Measurements from ENCODE around the gene SMIM30. TPM values are rescaled to one million over a fixed set of nuclear protein-coding genes. Genes with fewer than 3 reads are reported as not detected.
"Not testable (repeated sequence)": the region's sequence is repeated elsewhere in the genome, so short reads cannot be mapped to it uniquely, and the experiment has no call there.

SMIM30 gene
- total RNA-seq, 1 donor from 2014 or later = 117 TPM

DNA sequence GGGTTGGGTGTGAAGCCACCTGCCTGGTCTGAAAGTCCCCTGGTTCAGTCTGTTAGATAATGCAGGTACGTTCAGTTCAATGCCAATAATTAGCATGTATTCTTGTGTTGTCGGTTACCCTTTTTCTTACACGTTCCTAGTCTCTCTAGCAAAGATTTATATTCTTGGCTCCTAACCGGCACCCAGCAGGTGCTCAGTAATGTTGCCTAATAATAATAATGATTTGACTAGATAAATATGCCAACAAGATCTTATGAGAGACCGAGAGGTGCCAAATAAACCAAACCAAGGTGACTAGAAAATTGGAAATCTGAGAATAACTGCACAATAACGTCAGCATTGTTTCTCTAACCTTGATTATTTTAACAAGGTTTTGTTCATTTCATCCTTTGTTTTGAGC lies 1.1 kb upstream of the SMIM30 start:
- no peak for ATAC-seq
- intact Hi-C loops (cut with DNase I) = loop anchor here (5.0 to 10.0 kb wide), 2 partner anchors 182 to 325 kb away; partner anchors contain the start of gene TMEM168
- no peak for DNase-seq (ENCODE audit: missing footprints)

DNA sequence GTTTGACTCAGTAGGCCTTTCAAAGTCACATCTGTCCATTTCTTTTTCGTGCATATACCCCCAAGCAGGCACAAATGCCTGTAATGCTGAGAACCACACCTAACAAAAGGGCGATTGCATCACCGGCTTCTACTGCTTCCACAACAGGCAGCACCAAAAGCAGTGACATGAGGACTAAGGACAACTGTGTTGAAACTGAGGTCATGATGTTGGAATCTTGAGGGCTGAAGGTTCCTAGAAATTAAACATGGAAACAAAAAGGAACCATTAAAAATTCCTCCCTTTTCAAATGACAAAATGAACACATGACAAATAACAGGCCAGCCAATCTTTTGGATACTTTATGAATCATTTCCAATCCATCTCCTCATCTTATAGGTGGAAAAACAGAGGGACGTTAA lies 980 bp downstream of the SMIM30 start:
- not testable (repeated sequence) for ATAC-seq; DNase-seq (ENCODE audit: missing footprints)
- intact Hi-C loops (cut with DNase I) = loop anchor here (5.0 to 10.0 kb wide), 2 partner anchors 180 to 323 kb away; partner anchors contain the start of gene TMEM168

DNA sequence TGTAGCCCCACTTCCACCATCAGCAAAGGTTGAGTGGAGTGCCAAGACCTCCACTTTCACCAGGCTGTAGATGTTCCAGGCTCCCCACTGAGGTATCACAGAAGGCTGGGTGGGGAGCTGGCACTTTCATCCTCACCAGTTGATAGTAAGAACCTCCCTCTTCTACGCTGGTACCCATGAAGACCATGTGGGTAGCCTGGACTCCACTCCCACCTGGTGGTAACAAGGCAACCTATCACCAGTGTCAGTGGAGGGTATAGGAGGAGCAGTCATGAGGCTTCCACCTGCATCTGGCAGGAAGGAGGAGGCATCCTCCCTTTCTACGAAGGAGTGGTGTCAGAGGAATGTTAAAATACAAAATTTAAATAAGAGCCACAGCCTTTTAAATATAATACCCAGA lies 4.4 kb downstream of the SMIM30 start:
- no peak for ATAC-seq
- DNase-seq (ENCODE audit: missing footprints) = no peak
- intact Hi-C loops (cut with DNase I) = loop anchor here (5.0 to 10.0 kb wide), 2 partner anchors 97 to 319 kb away; partner anchors contain the start of gene TMEM168

DNA sequence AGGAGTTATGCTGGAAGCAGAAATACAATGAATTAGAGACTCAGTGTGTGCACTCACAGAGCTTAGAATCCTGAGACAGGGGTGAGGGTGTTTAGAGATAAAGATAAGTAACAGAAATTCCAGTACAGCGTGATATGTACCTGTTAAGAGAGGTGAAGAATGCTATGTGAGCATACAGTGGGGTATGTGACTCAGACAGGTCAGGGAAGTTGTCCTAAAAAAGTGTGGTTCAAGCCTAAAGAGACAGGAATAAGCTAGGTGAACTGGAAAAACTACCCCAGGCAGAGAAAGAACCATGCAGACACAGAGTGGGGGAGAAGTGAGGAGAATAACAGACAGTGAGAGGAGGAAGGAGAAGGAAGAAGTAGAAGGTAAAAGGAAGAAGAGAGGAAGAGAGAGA lies 8.6 kb downstream of the SMIM30 start:
- ATAC-seq = no peak
- intact Hi-C loops (cut with DNase I) = loop anchor here (5.0 to 10.0 kb wide), 2 partner anchors 92 to 315 kb away; partner anchors contain the start of gene TMEM168

DNA sequence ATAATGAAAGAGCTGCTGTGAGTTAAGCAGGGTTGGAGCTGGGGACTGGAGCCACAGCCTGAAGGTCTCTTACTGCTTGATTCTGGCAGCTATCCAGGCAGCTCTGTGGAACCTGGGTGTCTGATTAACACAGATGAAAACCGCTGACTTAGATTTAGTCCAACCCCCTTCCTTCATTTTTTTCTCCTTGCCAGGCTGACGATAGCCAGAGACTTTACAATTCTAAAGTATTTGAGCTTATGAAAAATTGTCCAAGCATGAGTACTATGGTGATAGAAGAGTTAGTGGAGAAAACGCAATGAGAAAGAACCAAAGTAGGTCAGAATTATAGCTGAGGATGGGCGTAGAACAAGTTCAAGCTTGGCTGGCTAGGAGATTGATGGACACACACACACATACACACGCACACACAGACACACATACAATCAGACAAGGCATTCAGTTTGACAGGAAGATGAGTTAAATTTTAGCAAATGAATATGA lies 18.2 kb downstream of the SMIM30 start:
- intact Hi-C loops (cut with DNase I) = no loop called here
- peak; percentile 82 for ATAC-seq
- no peak for DNase-seq (ENCODE audit: missing footprints)

More for the DNA sequence above, 8.6 kb downstream of the SMIM30 start:
- no peak for DNase-seq (ENCODE audit: missing footprints)

DNA sequence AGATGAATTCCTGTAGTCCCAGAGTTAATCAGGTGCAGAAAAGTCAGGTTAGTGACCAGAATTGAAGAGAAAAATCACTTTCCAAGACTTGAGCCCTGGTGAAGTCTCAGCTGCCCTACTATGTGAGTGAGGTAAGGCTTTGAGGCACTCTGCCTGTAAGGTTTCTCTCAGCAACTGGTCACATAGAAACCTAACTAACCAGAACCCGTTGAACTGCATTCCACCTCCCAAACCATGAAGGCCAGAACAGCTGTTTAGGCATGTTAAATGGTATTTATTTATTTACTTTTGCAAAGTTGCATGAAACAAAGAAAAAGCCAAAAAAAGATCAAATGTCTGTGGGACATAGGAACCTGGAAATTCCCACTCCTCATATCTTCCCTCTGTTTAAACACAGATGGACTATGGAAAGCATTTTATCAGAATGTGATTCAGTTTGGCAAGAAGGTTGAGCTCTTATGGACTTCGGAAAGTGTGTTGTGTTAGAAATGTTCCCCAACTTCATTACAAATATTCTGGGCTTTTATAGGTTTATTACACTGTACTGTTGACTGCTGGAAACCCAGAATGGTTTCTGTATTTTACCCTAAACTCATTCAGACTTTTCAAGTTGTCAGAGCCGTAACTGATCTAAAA lies 19.0 kb downstream of the SMIM30 start:
- ATAC-seq = no peak
- no peak for DNase-seq (ENCODE audit: missing footprints)
- intact Hi-C loops (cut with DNase I) = no loop called here

DNA sequence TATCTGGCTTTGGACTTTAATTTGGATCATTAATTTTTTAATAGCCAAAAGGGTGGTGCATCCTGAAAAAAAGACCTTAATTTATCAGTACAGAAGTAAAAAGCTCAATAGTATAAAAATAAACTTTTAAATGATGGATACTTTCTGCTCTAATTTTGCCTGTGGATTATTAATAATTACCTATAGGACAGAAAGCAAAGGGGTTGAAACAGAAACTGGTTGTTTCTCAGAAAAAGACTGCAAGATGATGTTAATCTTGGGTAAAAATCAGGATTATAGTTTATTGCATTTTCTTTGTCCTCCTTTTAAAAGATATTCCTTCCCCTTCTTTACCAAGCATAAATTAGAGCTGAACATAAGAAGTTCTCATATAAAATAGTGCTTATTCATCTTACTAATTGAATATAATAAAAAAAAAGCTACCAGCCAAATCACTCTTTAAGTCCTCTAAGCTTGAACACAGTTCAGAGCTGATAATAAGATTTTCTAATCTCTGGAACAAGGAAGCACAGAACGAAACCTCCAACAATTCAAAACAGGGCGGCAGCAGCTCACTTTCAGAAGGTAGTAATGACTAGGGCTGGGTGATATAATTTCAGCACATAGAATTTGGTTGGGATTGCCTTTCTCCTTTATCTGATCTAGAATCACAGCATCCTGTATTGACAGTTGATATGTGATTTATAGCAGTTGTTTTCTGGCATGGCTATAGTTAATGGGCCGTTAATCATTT lies 23.7 kb downstream of the SMIM30 start:
- DNase-seq (ENCODE audit: missing footprints) = no peak
- intact Hi-C loops (cut with DNase I) = no loop called here
- ATAC-seq = no peak

DNA sequence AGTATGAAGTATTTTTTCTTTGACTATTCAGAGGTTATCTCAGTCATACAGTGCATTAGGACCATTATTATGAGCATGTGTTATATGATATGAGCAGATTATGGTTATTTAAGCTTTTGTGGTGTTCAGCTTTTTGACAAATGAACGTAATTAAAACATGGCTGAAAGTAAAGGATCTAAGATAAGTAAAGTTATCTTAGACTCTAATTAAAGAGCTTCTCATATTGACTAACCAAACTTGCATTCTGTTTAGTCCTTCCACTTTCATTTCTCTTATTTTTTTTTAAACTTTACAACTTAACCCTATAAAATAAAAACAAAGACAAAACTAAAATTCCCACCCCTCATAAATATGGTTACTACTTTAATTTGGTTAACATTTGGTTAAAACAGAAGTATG lies 24.8 kb downstream of the SMIM30 start:
- intact Hi-C loops (cut with DNase I) = no loop called here
- DNase-seq (ENCODE audit: missing footprints) = no peak
- no peak for ATAC-seq

DNA sequence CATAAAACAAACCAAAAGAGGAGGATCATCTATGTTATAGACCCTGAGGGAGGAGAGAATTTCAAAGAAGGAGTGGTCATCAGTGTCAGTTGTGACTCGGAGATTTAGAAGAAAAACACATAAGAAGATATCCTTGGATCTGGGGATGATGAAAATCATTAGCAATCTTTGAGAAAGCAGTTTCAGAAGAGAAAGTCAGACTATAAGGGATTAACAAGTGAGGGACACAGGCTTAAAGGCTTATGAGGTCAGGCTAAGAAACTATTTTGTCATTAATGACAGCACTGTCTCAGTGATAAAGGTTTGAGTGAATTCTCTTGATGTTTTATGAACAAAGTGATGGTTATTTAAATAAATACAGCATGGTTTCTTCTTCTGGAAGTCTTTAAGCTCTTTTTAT lies 25.6 kb downstream of the SMIM30 start:
- no peak for ATAC-seq
- intact Hi-C loops (cut with DNase I) = no loop called here
- no peak for DNase-seq (ENCODE audit: missing footprints)

DNA sequence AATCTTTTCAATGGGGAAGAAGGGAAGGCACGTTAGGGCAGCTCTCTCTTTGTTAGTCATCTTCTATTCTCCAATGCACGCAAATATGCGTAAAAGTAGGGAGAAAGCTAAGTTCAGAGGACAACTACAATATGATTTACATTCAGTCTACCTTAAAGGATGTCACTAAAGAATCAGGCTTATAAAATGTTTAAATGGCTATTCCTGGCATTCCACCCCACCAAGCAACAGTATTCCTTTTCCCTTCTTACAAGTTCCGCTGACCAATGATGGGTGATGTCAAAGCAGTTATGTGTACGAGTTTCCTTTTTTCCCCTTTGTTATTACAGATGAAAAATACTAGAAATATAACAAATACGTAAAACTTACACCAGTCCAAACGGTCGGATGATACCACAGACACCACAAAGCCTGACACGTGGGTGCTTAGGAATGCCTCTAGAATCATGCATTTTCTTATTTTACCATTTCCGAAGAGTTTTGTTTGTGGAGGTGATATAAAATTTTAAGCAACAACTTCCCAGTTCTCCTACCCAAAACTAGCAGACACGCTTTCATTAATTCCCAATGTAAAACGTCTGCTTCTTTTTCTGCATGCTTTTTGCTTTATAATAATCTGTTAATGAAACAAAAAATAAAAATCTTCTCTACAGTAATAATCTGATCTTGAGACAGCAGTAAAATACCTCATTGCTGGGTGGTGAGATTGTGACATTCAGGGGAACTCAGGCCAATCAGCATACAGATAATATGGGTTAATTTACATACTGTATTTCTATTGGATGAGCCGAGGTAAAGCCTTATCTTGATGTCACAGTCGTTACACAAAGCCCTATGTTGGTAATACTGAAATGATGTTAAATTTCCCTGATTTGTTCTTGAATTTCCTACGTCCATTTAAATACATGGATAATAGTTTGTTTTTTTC lies 31.0 kb downstream of the SMIM30 start:
- DNase-seq (ENCODE audit: missing footprints) (no peak), ATAC-seq (no peak)
- intact Hi-C loops (cut with DNase I) = no loop called here

DNA sequence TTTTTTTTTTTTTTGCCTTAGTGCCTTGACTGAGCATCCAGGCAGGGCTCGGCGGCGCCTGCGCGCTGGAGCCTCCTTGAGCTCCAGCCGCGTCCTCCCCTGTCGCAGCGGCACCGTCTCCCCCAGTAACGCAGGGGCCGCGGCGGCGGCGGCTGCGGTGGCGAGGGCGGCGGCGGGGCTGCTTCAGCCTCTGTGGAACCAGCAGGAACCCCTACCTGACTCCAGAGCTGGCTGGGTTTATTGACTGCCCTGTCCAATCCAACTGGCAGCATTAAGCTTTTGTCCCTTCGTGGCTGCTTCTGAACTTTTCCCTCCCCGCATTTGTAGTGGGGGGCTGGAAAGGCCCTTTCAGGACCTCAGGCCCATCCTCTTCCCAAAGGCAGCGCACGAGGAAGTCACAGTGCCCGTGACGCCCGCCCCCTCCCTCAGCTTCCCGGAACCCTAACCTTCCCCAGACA lies 31.9 kb downstream of the SMIM30 start, which contains the start of gene GPR85:
GPR85 (minus strand) TSS at position 397 of the 458 bp plus-strand sequence. CDS start 2,106 bp downstream, outside the sequence.
- peak; percentile 88 for ATAC-seq
- intact Hi-C loops (cut with DNase I) = no loop called here
- peak; percentile 74 for DNase-seq (ENCODE audit: missing footprints)

DNA sequence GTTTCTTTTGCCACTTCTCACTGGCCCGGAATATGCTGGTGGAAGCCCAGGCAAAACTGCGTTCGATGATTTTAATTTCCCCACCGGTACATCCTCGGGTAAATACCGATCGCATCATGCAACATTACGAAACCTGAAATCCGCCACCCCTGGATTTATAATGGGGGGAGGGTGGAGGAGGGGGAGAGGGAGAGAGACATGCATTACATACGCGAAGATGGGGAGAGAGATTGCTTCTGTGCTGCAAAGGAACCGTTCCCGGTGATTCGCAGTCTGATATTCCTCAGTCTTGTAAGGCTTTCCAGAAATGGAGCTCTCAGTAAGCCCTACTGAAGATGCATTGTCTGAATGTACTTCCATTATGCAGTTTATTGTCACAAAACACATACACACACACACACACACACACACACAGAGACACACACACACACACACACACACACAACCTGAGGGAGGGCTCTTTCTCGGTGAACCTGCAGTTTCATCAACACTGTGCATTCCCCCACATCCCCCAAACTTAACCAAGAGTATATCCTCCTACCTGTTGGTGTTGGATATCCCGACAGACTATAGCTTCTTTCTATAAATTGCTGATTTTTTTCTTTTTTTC lies 32.5 kb downstream of the SMIM30 start:
- DNase-seq (ENCODE audit: missing footprints) (no peak), ATAC-seq (no peak)
- intact Hi-C loops (cut with DNase I) = no loop called here

DNA sequence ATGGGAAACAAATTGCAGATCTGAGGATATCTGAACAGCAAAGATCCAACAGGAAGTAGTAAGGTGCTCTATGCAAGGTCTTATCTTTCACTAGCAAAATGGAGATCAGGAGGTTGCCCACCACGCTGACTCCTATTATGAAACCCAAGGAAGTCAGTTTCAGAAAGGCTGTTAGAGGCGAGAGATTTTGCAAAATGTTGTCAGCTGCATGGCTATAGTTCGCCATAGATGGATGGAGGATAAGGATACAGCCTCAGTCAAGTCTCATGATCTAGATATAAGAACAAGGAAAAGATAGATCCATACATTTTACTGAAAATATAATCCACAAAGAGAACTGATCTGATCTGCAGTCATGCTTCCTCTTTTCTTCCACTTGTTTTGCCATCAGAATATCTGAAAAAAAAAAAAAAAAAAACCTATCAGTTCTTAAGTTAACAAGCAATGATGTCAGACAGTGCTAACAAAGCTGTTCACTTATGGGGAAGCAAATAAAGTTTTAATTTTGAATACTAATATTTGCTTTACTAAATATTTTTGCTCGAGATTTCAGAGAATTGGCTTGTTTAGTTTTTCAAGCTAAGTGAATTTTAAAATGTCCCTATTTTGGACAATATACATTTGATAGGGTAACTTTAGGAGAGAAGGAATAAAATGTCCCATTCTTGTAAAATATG lies 33.7 kb downstream of the SMIM30 start:
- DNase-seq (ENCODE audit: missing footprints) = no peak
- intact Hi-C loops (cut with DNase I) = no loop called here
- no peak for ATAC-seq

DNA sequence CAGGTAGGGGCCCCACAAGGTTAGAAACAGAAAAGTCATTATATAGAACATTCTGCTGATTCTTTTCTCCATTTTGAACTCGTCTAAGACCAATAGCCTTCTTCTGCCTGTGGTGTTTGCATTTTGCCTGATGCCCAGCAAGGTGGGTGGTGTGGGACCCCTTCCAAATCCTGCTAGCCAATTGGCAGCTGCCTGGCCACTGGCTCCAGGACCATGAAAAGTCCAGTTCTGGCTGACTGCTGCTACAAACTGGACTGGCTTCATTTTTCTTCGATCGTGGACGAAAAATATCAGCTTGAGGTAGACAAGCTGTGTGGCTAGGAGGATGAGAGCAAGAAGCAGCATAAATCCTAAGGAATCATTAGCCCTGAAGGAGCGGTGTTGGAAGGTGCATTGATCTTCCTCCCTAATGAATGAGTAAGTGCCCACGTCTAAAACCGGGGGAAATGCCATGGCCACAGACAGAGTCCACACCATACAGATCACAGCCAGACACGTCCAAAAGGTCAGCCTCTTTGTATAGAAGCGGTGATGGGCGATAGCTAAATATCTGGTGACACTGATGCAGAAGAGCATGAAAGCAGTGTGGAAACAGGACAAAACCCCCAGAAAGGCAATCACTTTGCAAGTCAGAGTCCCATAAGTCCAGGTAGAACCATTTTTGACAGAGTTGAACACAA lies 34.4 kb downstream of the SMIM30 start:
- no peak for DNase-seq (ENCODE audit: missing footprints)
- intact Hi-C loops (cut with DNase I) = no loop called here
- ATAC-seq = no peak

DNA sequence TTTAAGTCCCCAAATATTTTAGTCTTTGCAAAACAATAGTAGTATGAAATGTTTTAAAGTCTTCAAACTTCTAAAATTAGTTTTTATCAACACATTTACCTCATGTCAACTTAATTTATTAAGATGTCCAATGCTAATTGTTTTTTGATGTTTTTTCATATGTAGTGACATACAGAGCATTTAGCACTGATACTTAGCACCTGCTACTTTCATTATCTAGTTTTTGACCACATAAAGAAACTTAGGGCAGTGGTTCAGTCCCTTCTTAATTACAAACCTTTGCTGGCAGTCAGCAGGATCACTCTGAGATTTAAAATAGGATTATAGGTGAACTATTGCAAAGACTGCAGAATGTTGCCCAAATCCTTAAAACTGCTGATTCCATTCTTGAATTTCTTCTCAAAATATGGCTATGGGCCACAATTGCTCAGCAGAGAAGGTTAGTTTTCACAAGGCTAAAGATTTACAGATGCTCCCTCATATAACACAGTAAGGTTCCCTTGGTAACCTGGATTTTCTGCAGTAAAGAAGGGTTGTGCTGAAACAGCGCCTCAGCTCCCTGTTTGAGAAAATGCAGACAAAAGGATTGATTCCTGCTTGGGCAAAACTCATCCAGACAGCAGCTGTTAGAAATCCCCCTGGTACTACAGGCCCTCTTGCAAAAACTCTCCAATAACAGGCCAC lies 35.1 kb downstream of the SMIM30 start:
- DNase-seq (ENCODE audit: missing footprints) = no peak
- intact Hi-C loops (cut with DNase I) = no loop called here

DNA sequence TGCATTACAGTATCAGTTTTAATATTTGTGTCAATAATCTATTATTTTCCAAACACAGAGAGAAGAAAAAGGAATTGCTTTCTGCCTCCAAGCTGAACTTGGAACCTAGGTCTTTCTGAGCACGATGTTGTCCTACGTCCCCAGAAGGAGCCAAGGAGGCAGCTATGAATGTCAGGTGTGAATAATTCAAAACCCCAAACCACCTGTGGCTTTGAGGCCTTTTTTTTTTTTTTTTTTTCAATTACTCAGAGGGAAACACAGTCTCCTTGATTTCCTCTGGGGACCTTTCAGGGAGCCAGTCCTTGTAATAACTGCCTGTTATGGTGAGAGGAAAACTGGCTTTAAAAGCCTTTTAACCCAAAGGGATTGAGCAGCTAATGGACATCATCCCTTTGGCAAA lies 40.0 kb downstream of the SMIM30 start:
- ATAC-seq = no peak
- no peak for DNase-seq (ENCODE audit: missing footprints)
- intact Hi-C loops (cut with DNase I) = no loop called here

More for the DNA sequence above, 35.1 kb downstream of the SMIM30 start:
- no peak for ATAC-seq

DNA sequence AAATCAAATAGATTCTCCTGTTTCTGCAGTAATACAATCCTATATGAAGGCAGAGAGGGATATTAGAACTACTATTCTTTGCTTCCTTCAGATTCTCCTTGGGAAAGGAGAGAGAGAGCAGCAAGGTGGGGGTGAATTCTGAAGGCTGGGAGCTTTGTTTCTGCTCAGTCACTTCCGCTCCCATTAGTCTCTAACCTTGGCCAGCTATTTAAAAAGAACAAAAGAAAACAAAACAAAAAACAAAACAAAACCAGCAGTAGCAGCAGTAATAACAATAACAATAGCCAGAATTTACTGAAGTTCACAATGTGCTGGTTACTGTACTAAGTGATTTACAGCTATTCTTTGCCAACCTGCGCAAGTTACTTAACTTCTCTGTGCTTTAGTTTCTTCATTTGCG lies 41.7 kb downstream of the SMIM30 start:
- intact Hi-C loops (cut with DNase I) = no loop called here
- no peak for ATAC-seq
- DNase-seq (ENCODE audit: missing footprints) = no peak

Measured in Right ventricle myocardium inferior (tissue), 1 donor.